ENCODE data around the gene GNAQ.

GRCh38 chr9:77714077-77714549 lies 317.5 kb downstream of the GNAQ start:
- TF ChIP-seq CREB1 (IDR thresholded peaks at IDR 0.05; ENCODE audit: low read depth) (no peak), ZBTB7A (IDR thresholded peaks at IDR 0.05; ENCODE audit: low read depth) (no peak), EP300 (IDR thresholded peaks at IDR 0.05; ENCODE audit: borderline replicate concordance) (no peak), CEBPB (IDR thresholded peaks at IDR 0.05) (no peak), REST (IDR thresholded peaks at IDR 0.05; ENCODE audit: low read depth) (no peak), TAF1 (IDR thresholded peaks at IDR 0.05; ENCODE audit: low read depth) (no peak), TCF12 (IDR thresholded peaks at IDR 0.05; ENCODE audit: low read depth) (no peak), TEAD4 (IDR thresholded peaks at IDR 0.05) (no peak), RAD21 (IDR thresholded peaks at IDR 0.05; ENCODE audit: low read depth) (no peak), EGR1 (IDR thresholded peaks at IDR 0.05) (no peak)

Data from Ishikawa (cell line).